ENCODE measurements around the gene RBMS3.

- no peak for TF ChIP-seq SIN3A (conservative IDR thresholded peaks at IDR 0.05 in 1 of 2, IDR thresholded peaks at IDR 0.05 in 1 of 2; ENCODE audit: low read depth in 1 of 2, low read length in 2 of 2)
- TF ChIP-seq POLR2A (IDR thresholded peaks at IDR 0.05; ENCODE audit: control extremely low read depth in 1 of 2, low read depth in 2 of 2, low read length in 2 of 2): no peak
- TF ChIP-seq CTCF (IDR thresholded peaks at IDR 0.05; ENCODE audit: control extremely low read depth in 1 of 3, insufficient read depth in 1 of 3, low read depth in 1 of 3, low read length in 3 of 3): no peak
- no peak for TF ChIP-seq POLR2AphosphoS5 (IDR thresholded peaks at IDR 0.05; ENCODE audit: low read depth, low read length)
- TF ChIP-seq SRF (IDR thresholded peaks at IDR 0.05; ENCODE audit: low read depth, low read length): no peak
- no peak for TF ChIP-seq SP1 (IDR thresholded peaks at IDR 0.05; ENCODE audit: low read depth, low read length)
- no peak for TF ChIP-seq CEBPB (IDR thresholded peaks at IDR 0.05; ENCODE audit: low read depth, low read length)
- TF ChIP-seq EP300 (IDR thresholded peaks at IDR 0.05; ENCODE audit: borderline replicate concordance in 1 of 2, low read depth in 2 of 2, low read length in 2 of 2): no peak
- no peak for TF ChIP-seq ZNF274 (IDR thresholded peaks at IDR 0.05; ENCODE audit: borderline replicate concordance, extremely low read depth, low read length)
- TF ChIP-seq TCF12 (IDR thresholded peaks at IDR 0.05; ENCODE audit: low read depth, low read length): no peak
- no peak for TF ChIP-seq RFX5 (IDR thresholded peaks at IDR 0.05; ENCODE audit: borderline replicate concordance, low read depth, low read length)
- TF ChIP-seq PHF8 (conservative IDR thresholded peaks at IDR 0.05; ENCODE audit: low read depth, low read length): no peak
These were observed 74.0 kb downstream of the RBMS3 start for GRCh38 chr3:29354894-29355293.
